HG03159 (cell line): ENCODE measurements around the gene RTP1.
"Not testable (repeated sequence)": the region's sequence is repeated elsewhere in the genome, so short reads cannot be mapped to it uniquely, and the experiment has no call there.

Experiments
- ATAC-seq: cut with Tn5 transposase; IDR thresholded peaks from one replicate; pipeline ENCODE4 v1.9.1; 2021; ENCODE audit warnings: mild to moderate bottlenecking, moderate library complexity; ENCODE audit not compliant: unreplicated experiment

RTP1 gene

GRCh38 chr3:187237741-187238140 is 40.5 kb downstream of the RTP1 start:
- no peak for ATAC-seq

DNA sequence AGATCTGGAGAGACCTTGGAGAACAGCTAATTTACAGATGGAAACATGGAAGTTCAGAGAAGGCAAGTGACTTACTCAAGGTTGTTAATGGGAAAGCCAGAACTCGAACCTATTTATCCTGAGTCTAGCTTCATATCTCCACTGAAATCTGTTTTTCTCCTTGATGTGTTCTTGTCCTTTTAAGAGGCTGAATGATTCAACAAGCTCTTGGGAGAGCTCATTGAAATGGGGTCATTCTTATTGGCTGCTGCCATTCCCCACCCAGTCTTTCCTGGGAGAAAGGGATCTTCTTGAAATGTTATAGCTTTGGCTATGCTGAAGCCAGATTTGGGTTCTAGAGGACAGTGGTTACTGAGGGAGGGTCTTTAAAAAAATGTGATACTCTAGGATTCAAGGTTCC is 41.0 kb downstream of the RTP1 start:
- no peak for ATAC-seq

GRCh38 chr3:187238835-187239234 is 41.5 kb downstream of the RTP1 start:
- ATAC-seq: not testable (repeated sequence)

GRCh38 chr3:187242435-187242834 is 45.1 kb downstream of the RTP1 start:
- no peak for ATAC-seq

DNA sequence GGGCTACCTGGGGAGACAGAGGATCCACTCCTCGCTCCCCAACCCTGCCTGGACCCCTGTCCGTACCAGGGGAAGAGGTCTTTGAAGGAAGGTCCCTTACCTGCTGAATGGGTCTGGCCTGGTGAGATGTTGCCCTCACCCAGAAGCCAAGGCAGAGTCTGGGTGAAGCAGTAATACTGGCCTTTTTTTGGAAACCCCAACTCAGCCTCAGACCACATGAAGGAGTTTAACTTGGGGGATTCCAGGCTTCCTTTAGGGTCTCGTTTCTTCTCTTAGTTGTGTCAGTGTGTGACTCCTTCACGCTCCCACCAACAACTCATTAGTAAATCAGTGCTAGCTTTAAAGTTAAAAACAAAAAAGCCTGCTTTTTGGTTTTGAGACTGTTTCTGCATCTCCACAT is 45.6 kb downstream of the RTP1 start:
- ATAC-seq: no peak

DNA sequence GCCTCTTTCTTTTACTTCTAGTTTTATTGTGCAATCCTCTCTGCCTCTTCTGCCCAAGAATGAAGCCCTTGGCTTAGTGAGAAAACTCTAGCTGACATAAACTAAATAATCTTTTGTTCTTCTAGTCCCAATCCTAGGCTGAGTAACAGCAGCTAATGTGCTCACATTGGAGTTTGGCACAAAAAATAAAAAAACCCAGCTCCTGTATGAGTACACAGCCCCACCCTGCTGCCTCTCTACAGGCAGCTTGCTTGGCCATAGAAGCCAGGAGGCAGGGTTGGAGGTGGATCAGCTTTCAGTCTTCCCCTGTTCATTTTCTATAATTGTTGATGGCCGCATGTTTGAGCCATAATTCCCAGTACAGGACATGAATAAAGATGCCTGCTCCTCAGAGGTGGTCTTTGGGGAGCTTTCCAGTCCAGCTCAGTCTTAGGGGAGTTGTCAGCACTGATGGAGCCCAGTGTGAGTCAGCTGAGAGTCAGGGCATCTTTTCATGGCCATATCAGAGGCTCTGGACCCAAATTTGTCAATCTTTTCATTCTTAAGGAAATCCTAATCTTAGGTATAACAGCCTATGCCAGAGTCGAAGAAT is 46.7 kb downstream of the RTP1 start:
- no peak for ATAC-seq

DNA sequence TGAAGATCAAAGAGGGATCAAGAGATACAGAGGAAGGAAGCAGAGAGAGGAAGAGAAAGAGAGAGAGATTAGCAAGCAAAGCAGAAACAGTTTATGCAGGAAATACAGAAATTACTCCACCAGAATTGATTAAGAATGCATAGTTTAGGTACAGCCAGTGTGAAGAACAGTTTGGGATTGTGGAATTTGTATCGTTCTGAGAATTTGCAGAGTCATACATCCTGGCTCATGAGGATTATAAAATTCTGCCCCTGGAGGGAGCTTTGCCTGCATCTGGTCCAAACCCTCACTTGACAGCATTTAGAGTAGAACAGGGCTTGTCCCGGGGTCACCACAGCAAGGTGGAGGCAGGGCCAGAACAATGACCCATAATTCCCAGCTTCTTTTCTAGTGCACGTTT is 50.1 kb downstream of the RTP1 start:
- no peak for ATAC-seq
